ENCODE results near the gene NBPF15. TPM values are rescaled to one million over a fixed set of nuclear protein-coding genes. Genes with fewer than 3 reads are reported as not detected.
"Not testable (repeated sequence)": the region's sequence is repeated elsewhere in the genome, so short reads cannot be mapped to it uniquely, and the experiment has no call there.

Gene NBPF15
- total RNA-seq, result 10 to 100 TPM; 14.0 to 36.0 (median 16.8) TPM

- TF ChIP-seq CTCF (IDR thresholded peaks at IDR 0.05; ENCODE audit: low read depth), result not testable (repeated sequence)
Observed at GRCh38 chr1:144461136-144461759, at the start of gene NBPF15. Gene NBPF15 (minus strand): TSS chr1:144461669. CDS start chr1:144440003, 21,666 bp downstream.

Small RNAs within 50 kb of the gene (small RNA-seq; reads per million reads assigned to genes)
- not detected for gene AC246785.4
- 0.97 reads per million for gene RNVU1-15

Other genes starting within 250 kb of the NBPF15 start
- gene PPIAL4E, start 88.0 kb downstream of the NBPF15 start, total RNA-seq, result not detected
- gene PPIAL4F, start 131.2 kb upstream of the NBPF15 start, total RNA-seq, result not detected